HG03442 (cell line): ENCODE results near the gene ADM5.

Source experiments
- ATAC-seq: cut with Tn5 transposase; IDR thresholded peaks from one replicate; pipeline ENCODE4 v1.9.1; 2021; ENCODE audit warnings: mild to moderate bottlenecking, moderate library complexity; ENCODE audit not compliant: unreplicated experiment

Gene ADM5

GRCh38 chr19:49679771-49680413, 9.5 kb upstream of the ADM5 start:
- ATAC-seq = no peak

GRCh38 chr19:49680421-49681351, 8.7 kb upstream of the ADM5 start:
- ATAC-seq = no peak

DNA sequence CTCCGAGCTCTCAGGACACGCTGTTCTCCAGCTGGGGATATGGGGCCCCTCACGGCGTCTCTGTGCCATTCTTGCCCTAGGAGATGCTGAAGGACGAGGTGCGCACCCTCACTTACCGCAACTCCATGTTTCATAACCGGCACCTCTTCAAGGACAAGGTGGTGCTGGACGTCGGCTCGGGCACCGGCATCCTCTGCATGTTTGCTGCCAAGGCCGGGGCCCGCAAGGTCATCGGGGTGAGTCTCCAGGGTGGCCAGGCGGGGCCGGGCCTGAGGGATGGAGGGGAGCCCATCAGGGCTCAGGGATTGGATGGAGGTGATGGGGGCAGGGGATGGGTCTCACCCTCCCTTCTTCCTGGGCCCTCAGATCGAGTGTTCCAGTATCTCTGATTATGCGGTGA, 7.6 kb upstream of the ADM5 start:
- ATAC-seq = no peak

DNA sequence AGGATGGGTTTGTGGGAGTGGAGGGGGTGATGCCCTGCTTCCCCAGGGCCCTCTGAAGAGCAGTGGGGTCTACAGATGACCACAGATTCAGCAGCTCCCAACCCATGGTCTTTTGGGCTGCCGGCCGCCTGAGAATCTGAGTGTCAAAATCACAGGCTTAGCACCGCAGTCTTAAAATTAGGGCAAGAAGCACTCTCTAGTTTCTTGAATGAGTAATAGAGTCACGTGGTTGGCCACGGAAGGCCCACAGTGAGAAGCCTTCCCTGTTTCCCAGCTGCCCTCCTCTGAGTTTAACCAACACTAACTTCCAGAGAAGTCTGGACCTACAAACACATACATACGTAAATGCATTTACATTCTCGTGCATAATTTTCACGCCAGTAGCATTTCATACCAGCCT, 7.1 kb upstream of the ADM5 start:
- ATAC-seq = no peak

GRCh38 chr19:49683814-49684250, 5.6 kb upstream of the ADM5 start:
- ATAC-seq = no peak

DNA sequence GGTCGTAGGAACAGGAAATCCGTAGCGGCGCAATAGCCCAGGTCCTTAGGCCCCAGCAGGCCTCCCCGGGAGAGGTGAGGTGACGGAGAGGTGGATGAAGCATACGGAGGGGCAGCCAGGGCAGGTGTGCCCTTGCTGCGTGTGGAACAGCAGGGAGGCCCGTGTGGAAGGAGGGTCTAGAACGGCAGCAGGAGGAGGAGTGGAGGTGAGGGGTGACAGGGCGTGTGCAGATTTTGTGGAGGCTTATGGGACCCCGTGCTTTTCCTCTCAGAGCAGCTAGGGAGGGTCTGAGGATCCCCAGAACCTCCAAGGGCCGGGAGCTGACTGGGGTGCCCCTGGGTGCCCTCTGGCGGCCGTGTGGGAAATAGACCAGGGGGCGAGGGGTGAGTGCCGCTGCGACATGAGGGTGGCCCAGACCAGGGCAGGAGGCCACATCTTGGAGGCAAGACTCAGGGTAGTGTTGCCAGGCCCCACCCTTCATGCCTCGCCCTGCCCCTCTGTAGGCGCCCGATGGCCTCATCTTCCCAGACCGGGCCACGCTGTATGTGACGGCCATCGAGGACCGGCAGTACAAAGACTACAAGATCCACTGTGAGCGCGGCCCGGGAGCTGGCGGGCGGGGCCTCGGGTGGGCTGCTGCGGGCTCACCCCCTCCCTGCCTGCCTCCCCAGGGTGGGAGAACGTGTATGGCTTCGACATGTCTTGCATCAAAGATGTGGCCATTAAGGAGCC, 5.0 kb upstream of the ADM5 start:
- no peak for ATAC-seq

GRCh38 chr19:49684983-49685553, 4.3 kb upstream of the ADM5 start:
- no peak for ATAC-seq

GRCh38 chr19:49685845-49686332, 3.5 kb upstream of the ADM5 start:
- ATAC-seq = no peak

DNA sequence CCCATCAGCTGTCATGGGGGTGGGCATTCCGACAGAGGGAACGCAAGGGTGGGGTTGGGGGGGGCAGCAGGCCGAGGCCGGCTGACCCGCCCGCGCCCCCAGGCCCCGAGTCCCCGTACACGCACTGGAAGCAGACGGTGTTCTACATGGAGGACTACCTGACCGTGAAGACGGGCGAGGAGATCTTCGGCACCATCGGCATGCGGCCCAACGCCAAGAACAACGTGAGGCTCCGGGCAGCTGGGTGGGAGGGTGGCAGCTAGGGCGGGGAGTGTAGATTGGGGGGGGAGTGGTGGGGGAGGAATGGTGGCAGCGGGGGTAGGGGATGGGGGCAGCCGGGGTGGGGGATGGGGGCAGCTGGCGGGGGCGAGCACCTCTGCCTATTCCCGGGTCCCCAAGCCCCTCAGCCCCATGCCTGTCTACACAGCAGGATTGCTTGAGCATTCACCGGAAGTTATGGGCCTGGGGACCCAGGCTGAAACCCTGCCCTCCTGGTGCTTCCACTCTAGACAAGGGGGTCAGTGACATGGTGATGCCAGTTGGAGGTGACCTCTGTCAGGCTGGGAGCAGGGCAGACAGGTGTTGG, 2.8 kb upstream of the ADM5 start:
- ATAC-seq = no peak

DNA sequence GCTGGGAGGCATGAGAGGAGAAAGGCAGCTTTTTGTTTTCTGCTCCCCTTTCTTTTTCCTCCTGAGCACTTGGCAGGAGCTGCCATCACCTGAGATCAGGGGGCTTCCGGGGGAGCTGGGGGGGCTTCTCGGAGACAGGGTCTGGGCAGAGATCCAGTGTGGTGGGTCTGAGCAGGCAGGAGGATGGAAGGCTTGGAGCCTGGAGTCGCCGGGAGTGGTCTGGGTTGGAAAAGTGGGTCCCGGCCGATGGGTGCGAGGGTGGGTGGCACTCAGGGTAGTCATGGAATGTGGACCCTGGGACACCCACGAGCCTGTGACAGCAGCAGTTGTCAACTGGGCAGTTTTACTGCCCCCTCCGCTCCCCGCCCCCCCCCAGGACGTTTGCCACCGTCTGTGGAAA, 2.2 kb upstream of the ADM5 start:
- no peak for ATAC-seq

GRCh38 chr19:49687566-49688316, 1.7 kb upstream of the ADM5 start:
- ATAC-seq = no peak

- no peak for ATAC-seq
Measured at GRCh38 chr19:49688531-49689132, 762 bp upstream of the ADM5 start.

DNA sequence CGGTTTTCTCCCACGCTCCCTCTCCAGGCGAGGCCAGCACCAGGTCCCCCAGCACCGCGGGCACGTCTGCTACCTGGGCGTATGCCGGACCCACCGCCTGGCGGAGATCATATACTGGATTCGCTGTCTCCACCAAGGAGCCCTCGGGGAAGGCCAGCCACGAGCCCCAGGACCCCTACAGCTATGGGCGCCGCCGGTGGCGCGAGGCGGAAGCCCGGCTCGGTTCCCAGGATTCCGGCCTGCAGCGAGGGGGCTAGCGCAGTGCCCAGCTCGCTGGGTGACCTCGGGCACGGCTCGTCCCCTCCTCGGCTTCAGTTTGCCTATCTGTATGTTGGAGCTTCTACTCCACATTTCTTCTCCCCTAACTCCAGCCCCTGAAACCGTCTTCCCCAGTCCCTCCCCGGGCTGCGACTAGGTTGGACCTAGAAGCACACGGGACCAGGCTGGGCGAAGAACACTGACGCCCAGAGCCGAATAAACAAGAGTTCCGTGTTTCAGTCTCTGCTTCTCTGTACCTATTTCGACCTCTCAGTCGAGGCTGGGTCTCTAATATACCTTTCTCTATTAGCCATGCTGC, 773 bp downstream of the ADM5 start:
- ATAC-seq = no peak

DNA sequence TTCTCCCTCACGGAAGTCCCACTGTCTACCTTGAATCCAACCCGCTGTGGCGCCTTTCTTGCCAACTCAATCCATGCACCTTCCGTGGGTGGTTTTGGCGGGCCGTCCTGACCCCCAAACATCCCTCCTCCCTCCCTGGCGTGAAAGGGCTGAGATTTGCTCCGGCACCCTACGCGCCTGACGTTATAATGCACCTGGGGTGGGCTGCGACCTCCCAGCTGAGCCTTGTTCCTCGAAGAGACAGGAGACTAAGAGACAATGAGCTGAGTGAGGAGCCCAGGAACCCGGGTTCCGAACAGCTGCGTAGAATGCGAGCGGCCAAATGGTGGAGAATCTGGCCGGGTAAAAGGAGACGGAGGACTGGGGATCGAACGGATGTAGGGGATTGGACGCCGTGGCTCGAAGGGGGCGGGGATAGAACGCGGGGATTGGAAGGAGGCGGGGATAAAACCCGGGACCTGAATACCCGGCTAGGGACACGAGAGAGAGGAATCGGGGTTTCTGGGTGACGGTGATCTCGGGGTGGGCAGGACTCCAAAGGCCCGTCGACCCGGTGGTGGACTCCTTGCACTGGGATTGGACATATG, 1.4 kb downstream of the ADM5 start, which contains the start of gene CPT1C:
Gene CPT1C (plus strand): TSS at position 461 of the 587 bp plus-strand sequence. CDS start 1,137 bp downstream, outside the sequence.
- ATAC-seq = no peak

- ATAC-seq = no peak
Measured at GRCh38 chr19:49691243-49692146, 2.1 kb downstream of the ADM5 start.

DNA sequence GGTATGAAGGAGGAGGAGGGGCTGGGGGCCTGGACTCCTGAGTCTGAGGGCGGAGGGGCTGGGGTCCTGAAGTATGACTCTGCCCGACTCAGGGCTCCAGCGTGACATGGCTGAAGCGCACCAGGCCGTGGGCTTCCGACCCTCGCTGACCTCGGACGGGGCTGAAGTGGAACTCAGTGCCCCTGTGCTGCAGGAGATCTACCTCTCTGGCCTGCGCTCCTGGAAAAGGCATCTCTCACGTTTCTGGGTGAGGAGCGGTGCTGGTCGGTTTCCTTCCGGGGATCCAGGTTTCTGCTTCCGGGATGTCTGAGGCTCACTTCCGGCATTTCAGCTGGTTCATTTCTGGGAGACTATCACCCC, 2.7 kb downstream of the ADM5 start:
- no peak for ATAC-seq

DNA sequence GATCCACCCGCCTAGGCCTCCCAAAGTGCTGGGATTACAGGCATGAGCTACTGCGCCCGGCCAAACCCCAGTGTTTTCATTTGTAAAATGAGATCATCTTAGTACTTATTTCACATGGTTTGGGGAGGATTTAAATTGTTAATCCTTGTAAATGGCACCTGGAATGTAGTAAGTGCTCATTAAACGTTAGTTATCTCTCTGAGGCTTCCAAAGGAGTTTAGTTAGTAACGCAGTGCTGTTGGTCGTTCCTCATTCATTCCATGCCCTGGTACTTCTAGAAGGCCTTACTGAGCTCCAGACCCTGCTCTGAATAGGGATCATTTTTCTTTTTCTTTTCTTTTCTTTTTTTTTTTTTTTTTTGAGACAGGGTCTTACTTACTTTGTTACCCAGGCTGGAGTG, 6.7 kb downstream of the ADM5 start:
- no peak for ATAC-seq

DNA sequence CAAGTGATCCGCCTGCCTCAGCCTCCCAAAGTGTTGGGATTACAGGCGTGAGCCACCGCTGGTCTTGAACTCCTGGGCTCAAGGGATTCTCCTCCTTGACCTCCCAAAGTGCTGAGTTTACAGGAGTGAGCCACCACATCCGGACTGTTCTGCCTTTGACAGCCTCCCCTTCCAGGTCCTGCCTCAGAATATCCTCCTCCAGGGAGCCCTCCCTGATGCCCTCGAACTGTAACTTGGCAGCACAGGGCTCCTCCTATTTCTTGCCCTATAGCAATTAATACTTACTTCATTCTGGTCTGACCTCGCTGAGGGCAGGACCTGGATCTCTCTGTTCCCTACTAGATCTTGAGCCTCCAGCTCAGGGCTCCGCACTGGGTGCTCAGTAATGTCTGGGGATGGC, 7.5 kb downstream of the ADM5 start:
- ATAC-seq = no peak
